GM23338 (cell line): Measurements from ENCODE around the gene SCAANT1. TPM values are rescaled to one million over a fixed set of nuclear protein-coding genes. Genes with fewer than 3 reads are reported as not detected.

ENCODE experiments used
- ATAC-seq: fragments of 200-7000 bp; cut with Tn5 transposase; 3 replicates; pipeline ENCODE4 v1.9.1; 2020
- DNase-seq: peaks from one replicate; pipeline ENCODE4 v3.0.0-alpha.2; 2015; ENCODE audit warnings: low spot score
- H2AFZ ChIP-seq: fragments of 200-600 bp; sonication (generic); 2 replicates; pipeline ENCODE4 v1.8.0; 2016; ENCODE audit warnings: antibody characterized with exemption, mild to moderate bottlenecking, moderate library complexity
- H3F3A ChIP-seq: fragments of 200-600 bp; sonication (generic); replicated peaks from 2 replicates; pipeline ENCODE4 v1.8.0; 2017; ENCODE audit warnings: antibody characterized with exemption, mixed run types, low read depth
- H3K27ac ChIP-seq: fragments of 200-600 bp; sonication (generic); 2 replicates; pipeline ENCODE4 v1.6.1; 2016; ENCODE audit warnings: low read depth
- H3K27me3 ChIP-seq: fragments of 200-600 bp; sonication (generic); 2 replicates; pipeline ENCODE4 v1.8.0; 2016; ENCODE audit warnings: mild to moderate bottlenecking, mixed run types, moderate library complexity; ENCODE audit not compliant: insufficient read depth
- H3K36me3 ChIP-seq: fragments of 200-600 bp; sonication (generic); 2 replicates; pipeline ENCODE4 v1.8.0; 2016; ENCODE audit warnings: mild to moderate bottlenecking; ENCODE audit not compliant: insufficient read depth
- H3K4me1 ChIP-seq: fragments of 200-600 bp; sonication (generic); 2 replicates; pipeline ENCODE4 v1.8.0; 2016; ENCODE audit warnings: mild to moderate bottlenecking, moderate library complexity; ENCODE audit not compliant: insufficient read depth
- H3K4me2 ChIP-seq: fragments of 200-600 bp; sonication (generic); 2 replicates; pipeline ENCODE4 v1.7.1; 2017; ENCODE audit warnings: mixed run types
- H3K4me3 ChIP-seq: fragments of 200-600 bp; sonication (generic); 2 replicates; pipeline ENCODE4 v1.6.1; 2016; ENCODE audit warnings: mixed run types
- H3K79me2 ChIP-seq: fragments of 200-600 bp; sonication (generic); replicated peaks from 2 replicates; pipeline ENCODE4 v1.8.0; 2017; ENCODE audit warnings: mild to moderate bottlenecking; ENCODE audit not compliant: insufficient read depth
- H3K9me2 ChIP-seq: fragments of 200-600 bp; sonication (generic); 2 replicates; pipeline ENCODE4 v1.8.0; 2017; ENCODE audit not compliant: insufficient read depth
- H4K20me1 ChIP-seq: fragments of 200-600 bp; sonication (generic); replicated peaks from 2 replicates; pipeline ENCODE4 v1.8.0; 2017; ENCODE audit warnings: mild to moderate bottlenecking; ENCODE audit not compliant: insufficient read depth
- H3K27ac Mint-ChIP-seq: 2 replicates; pipeline ENCODE4 v1.8.0; 2020; ENCODE audit warnings: inconsistent platforms, mild to moderate bottlenecking, moderate library complexity, mixed read lengths
- H3K27me3 Mint-ChIP-seq: 3 replicates; pipeline ENCODE4 v1.8.0; 2022; ENCODE audit warnings: low read depth, mild to moderate bottlenecking, moderate library complexity, mixed read lengths, inconsistent platforms; ENCODE audit not compliant: insufficient read depth, poor library complexity
- H3K36me3 Mint-ChIP-seq: 3 replicates; pipeline ENCODE4 v1.8.0; 2021; ENCODE audit warnings: low read depth, mild to moderate bottlenecking, inconsistent platforms, moderate library complexity, mixed read lengths
- H3K4me1 Mint-ChIP-seq: 3 replicates; pipeline ENCODE4 v1.8.0; 2020; ENCODE audit warnings: mild to moderate bottlenecking, inconsistent platforms, mixed read lengths
- H3K4me3 Mint-ChIP-seq: 3 replicates; pipeline ENCODE4 v1.8.0; 2021; ENCODE audit warnings: moderate library complexity, mild to moderate bottlenecking, inconsistent platforms, mixed read lengths
- H3K9me3 Mint-ChIP-seq: 3 replicates; pipeline ENCODE4 v1.8.0; 2020; ENCODE audit warnings: moderate library complexity, mild to moderate bottlenecking, inconsistent platforms, mixed read lengths
- EZH2 ChIP-seq: fragments of 200-600 bp; sonication (generic); IDR thresholded peaks from one replicate; pipeline ENCODE4 v1.8.0; 2017; ENCODE audit warnings: antibody characterized with exemption, mild to moderate bottlenecking, low read depth; ENCODE audit not compliant: unreplicated experiment
- EZH2phosphoT487 ChIP-seq: fragments of 200-600 bp; sonication (generic); IDR thresholded peaks from one replicate; pipeline ENCODE4 v1.8.1; 2018; ENCODE audit warnings: antibody characterized with exemption; ENCODE audit not compliant: unreplicated experiment
- NANOG ChIP-seq: IDR thresholded peaks from 2 replicates; pipeline ENCODE4 v1.6.1; 2016; ENCODE audit warnings: antibody characterized with exemption, borderline replicate concordance
- POLR2AphosphoS5 ChIP-seq: IDR thresholded peaks from 2 replicates; pipeline ENCODE4 v1.6.1; 2016; ENCODE audit warnings: antibody characterized with exemption, low read depth
- ZNF114 ChIP-seq: fragments of 250-450 bp; sonication (Bioruptor Pico); IDR thresholded peaks from 2 replicates; pipeline ENCODE4 v1.5.0; 2020; ENCODE audit warnings: mild to moderate bottlenecking, moderate library complexity
- ZNF331 ChIP-seq: fragments of 250-450 bp; sonication (Bioruptor Pico); IDR thresholded peaks from 2 replicates; pipeline ENCODE4 v1.5.0; 2020; ENCODE audit warnings: low read depth, mild to moderate bottlenecking, moderate library complexity
- ZNF462 ChIP-seq: fragments of 250-450 bp; sonication (Bioruptor Pico); IDR thresholded peaks from 2 replicates; pipeline ENCODE4 v1.5.0; 2020; ENCODE audit warnings: mild to moderate bottlenecking, moderate library complexity
- polyA plus RNA-seq: library from polyadenylated mRNA; unstranded; fragments of >200 nt; fragmentation: Nextera tagmentation; extraction: Ambion mirVana; gene quantifications from 2 replicates; pipeline ENCODE4 v1.2.1, GENCODE V29; 2016
- total RNA-seq: library from RNA; depleted of rRNA; stranded (reverse); fragments of >200 nt; shearing (Covaris generic); gene quantifications from 2 replicates; pipeline ENCODE4 v1.2.3, GENCODE V29; 2014
- TF ChIP-seq, protein P1 (sequence below), 2 experiments: fragments of 200-600 bp in 1 of 2; sonication (generic) in 1 of 2; conservative IDR thresholded peaks; 2 replicates each; pipeline versions ENCODE4 v1.5.1 to v1.6.1; 2016 to 2017; ENCODE audit warnings: antibody characterized with exemption in 2 of 2, low read depth in 2 of 2, mild to moderate bottlenecking in 2 of 2, moderate library complexity in 1 of 2

The SCAANT1 gene
- total and polyA plus RNA-seq, 2 experiments from 2014 or later: 1.2 TPM; not detected in 1

- no peak for TF ChIP-seq ZNF462 (CRISPR knock-in tag)
- no peak for TF ChIP-seq EZH2
- TF ChIP-seq, protein P1, sequence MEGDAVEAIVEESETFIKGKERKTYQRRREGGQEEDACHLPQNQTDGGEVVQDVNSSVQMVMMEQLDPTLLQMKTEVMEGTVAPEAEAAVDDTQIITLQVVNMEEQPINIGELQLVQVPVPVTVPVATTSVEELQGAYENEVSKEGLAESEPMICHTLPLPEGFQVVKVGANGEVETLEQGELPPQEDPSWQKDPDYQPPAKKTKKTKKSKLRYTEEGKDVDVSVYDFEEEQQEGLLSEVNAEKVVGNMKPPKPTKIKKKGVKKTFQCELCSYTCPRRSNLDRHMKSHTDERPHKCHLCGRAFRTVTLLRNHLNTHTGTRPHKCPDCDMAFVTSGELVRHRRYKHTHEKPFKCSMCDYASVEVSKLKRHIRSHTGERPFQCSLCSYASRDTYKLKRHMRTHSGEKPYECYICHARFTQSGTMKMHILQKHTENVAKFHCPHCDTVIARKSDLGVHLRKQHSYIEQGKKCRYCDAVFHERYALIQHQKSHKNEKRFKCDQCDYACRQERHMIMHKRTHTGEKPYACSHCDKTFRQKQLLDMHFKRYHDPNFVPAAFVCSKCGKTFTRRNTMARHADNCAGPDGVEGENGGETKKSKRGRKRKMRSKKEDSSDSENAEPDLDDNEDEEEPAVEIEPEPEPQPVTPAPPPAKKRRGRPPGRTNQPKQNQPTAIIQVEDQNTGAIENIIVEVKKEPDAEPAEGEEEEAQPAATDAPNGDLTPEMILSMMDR (conservative IDR thresholded peaks at IDR 0.05; ENCODE audit: low read depth in 2 of 2): no peak
- no peak for TF ChIP-seq NANOG
- TF ChIP-seq POLR2AphosphoS5: no peak
Observed at GRCh38 chr3:63886858-63887257, 25.3 kb downstream of the SCAANT1 start (continued).

GRCh38 chr3:63880653-63881052, 31.5 kb downstream of the SCAANT1 start:
- no peaks in the 10 kb centered on the region for H3F3A ChIP-seq
- H4K20me1 ChIP-seq: no peaks in the 10 kb centered on the region; the same call in 1 of the 2 replicates
- Mint-ChIP-seq H3K27ac (no peak overlapping the region), H3K9me3 (no peaks in the 10 kb centered on the region), H3K4me1 (peaks cover 29% of the 10 kb centered on the region), H3K4me3 (no peak overlapping the region), H3K36me3 (no peaks in the 10 kb centered on the region), H3K27me3 (no peaks in the 10 kb centered on the region)
- no peak overlapping the region for H3K27ac ChIP-seq
- no peak overlapping the region for H3K4me3 ChIP-seq
- peaks cover 83% of the 10 kb centered on the region for H3K79me2 ChIP-seq
- no peak for ATAC-seq
- H3K9me2 ChIP-seq: no peaks in the 10 kb centered on the region
- H2AFZ ChIP-seq: no peak overlapping the region
- no peaks in the 10 kb centered on the region for H3K27me3 ChIP-seq
- H3K4me1 ChIP-seq: peaks cover 18% of the 10 kb centered on the region
- H3K4me2 ChIP-seq: no peak overlapping the region
- H3K36me3 ChIP-seq: no peaks in the 10 kb centered on the region
- DNase-seq: no peak
- TF ChIP-seq EZH2phosphoT487: no peak
- TF ChIP-seq ZNF331: no peak
- TF ChIP-seq ZNF114 (CRISPR knock-in tag): no peak
- no peak for TF ChIP-seq ZNF462 (CRISPR knock-in tag)
